T1000 (cell line): ENCODE results near the gene VN1R4.
A peak's percentile ranks its signal among the peaks of the same experiment; 100 is the strongest.
"Not testable (repeated sequence)": the region's sequence is repeated elsewhere in the genome, so short reads cannot be mapped to it uniquely, and the experiment has no call there.

Experiments used
- DNase-seq: peaks from one replicate; lab custom pipeline; 2025; ENCODE audit warnings: mixed read lengths; lab: John Stamatoyannopoulos, UW

The VN1R4 gene

GRCh38 chr19:53267623-53268022 lies at the start of gene VN1R4:
VN1R4 (minus strand) TSS chr19:53267723; CDS start chr19:53267665, 58 bp downstream.
- not testable (repeated sequence) for DNase-seq

- DNase-seq = no peak
These were observed 44.4 kb upstream of the VN1R4 start for GRCh38 chr19:53311897-53312296.

- DNase-seq = no peak
These were observed 43.5 kb upstream of the VN1R4 start for GRCh38 chr19:53311044-53311443.

GRCh38 chr19:53308339-53308811 lies 40.9 kb upstream of the VN1R4 start:
- no peak for DNase-seq

- not testable (repeated sequence) for DNase-seq
These were observed 33.8 kb upstream of the VN1R4 start for GRCh38 chr19:53301341-53301740.

- DNase-seq = no peak
These were observed 27.4 kb upstream of the VN1R4 start for GRCh38 chr19:53294786-53295441.

GRCh38 chr19:53290758-53291549 lies 23.4 kb upstream of the VN1R4 start:
- no peak for DNase-seq

GRCh38 chr19:53285087-53285486 lies 17.6 kb upstream of the VN1R4 start:
- no peak for DNase-seq

GRCh38 chr19:53281947-53282346 lies 14.4 kb upstream of the VN1R4 start:
- DNase-seq = not testable (repeated sequence)

GRCh38 chr19:53275480-53275879 lies 8.0 kb upstream of the VN1R4 start:
- no peak for DNase-seq

GRCh38 chr19:53272044-53272443 lies 4.5 kb upstream of the VN1R4 start:
- no peak for DNase-seq

- not testable (repeated sequence) for DNase-seq
These were observed 2.3 kb upstream of the VN1R4 start for GRCh38 chr19:53269861-53270260.

GRCh38 chr19:53257715-53258342 lies 9.7 kb downstream of the VN1R4 start, which contains the start of gene VN1R2:
VN1R2 (plus strand) TSS chr19:53258292; CDS start chr19:53258376, 84 bp downstream.
- not testable (repeated sequence) for DNase-seq

GRCh38 chr19:53254411-53255341 lies 12.8 kb downstream of the VN1R4 start, which contains the start of gene ZNF677:
ZNF677 (minus strand) TSS chr19:53254873; CDS start chr19:53251550, 3,323 bp downstream.
- DNase-seq = peak; percentile 91

GRCh38 chr19:53246498-53246897 lies 21.0 kb downstream of the VN1R4 start:
- DNase-seq = no peak

GRCh38 chr19:53237114-53237777 lies 30.3 kb downstream of the VN1R4 start:
- no peak for DNase-seq

- DNase-seq = no peak
These were observed 42.9 kb downstream of the VN1R4 start for GRCh38 chr19:53224606-53225005.

GRCh38 chr19:53222716-53223115 lies 44.8 kb downstream of the VN1R4 start:
- not testable (repeated sequence) for DNase-seq
